Ishikawa (cell line): ENCODE measurements around the gene HDAC9.

Source experiments
- CEBPB ChIP-seq: IDR thresholded peaks from 2 replicates; pipeline ENCODE4 v1.6.1; 2012
- CREB1 ChIP-seq: IDR thresholded peaks from 2 replicates; pipeline ENCODE4 v1.6.1; 2012; ENCODE audit warnings: low read depth
- EGR1 ChIP-seq: IDR thresholded peaks from 2 replicates; pipeline ENCODE4 v1.6.1; 2012
- EP300 ChIP-seq: IDR thresholded peaks from 2 replicates; pipeline ENCODE4 v1.6.1; 2012; ENCODE audit warnings: borderline replicate concordance
- FOXM1 ChIP-seq: IDR thresholded peaks from 2 replicates; pipeline ENCODE4 v1.6.1; 2012; ENCODE audit warnings: low read depth, borderline replicate concordance
- NFIC ChIP-seq: IDR thresholded peaks from 2 replicates; pipeline ENCODE4 v1.6.1; 2012
- RAD21 ChIP-seq: IDR thresholded peaks from 2 replicates; pipeline ENCODE4 v1.6.1; 2012; ENCODE audit warnings: low read depth
- TAF1 ChIP-seq: IDR thresholded peaks from 2 replicates; pipeline ENCODE4 v1.6.1; 2012; ENCODE audit warnings: low read depth, mild to moderate bottlenecking
- TCF12 ChIP-seq: IDR thresholded peaks from 2 replicates; pipeline ENCODE4 v1.6.1; 2012; ENCODE audit warnings: low read depth
- TEAD4 ChIP-seq: IDR thresholded peaks from 2 replicates; pipeline ENCODE4 v1.6.1; 2012
- YY1 ChIP-seq: IDR thresholded peaks from 2 replicates; pipeline ENCODE4 v1.6.1; 2012; ENCODE audit warnings: low read depth
- ZBTB7A ChIP-seq: IDR thresholded peaks from 2 replicates; pipeline ENCODE4 v1.6.1; 2012; ENCODE audit warnings: low read depth
- TF ChIP-seq, protein P1 (sequence below): IDR thresholded peaks from 2 replicates; pipeline ENCODE4 v1.6.1; 2012
- TF ChIP-seq, protein P2 (sequence below): IDR thresholded peaks from 2 replicates; pipeline ENCODE4 v1.6.1; 2012; ENCODE audit warnings: low read depth, mild to moderate bottlenecking
- TF ChIP-seq, protein P3 (sequence below): IDR thresholded peaks from 2 replicates; pipeline ENCODE4 v1.6.1; 2012

The HDAC9 gene

GRCh38 chr7:18504965-18505364, 9.4 kb downstream of the HDAC9 start:
- TF ChIP-seq, protein P1, sequence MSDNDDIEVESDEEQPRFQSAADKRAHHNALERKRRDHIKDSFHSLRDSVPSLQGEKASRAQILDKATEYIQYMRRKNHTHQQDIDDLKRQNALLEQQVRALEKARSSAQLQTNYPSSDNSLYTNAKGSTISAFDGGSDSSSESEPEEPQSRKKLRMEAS: no peak
- no peak for TF ChIP-seq CEBPB
- TF ChIP-seq CREB1: no peak
- TF ChIP-seq TAF1: no peak
- no peak for TF ChIP-seq EGR1
- TF ChIP-seq TEAD4: no peak
- TF ChIP-seq, protein P2, sequence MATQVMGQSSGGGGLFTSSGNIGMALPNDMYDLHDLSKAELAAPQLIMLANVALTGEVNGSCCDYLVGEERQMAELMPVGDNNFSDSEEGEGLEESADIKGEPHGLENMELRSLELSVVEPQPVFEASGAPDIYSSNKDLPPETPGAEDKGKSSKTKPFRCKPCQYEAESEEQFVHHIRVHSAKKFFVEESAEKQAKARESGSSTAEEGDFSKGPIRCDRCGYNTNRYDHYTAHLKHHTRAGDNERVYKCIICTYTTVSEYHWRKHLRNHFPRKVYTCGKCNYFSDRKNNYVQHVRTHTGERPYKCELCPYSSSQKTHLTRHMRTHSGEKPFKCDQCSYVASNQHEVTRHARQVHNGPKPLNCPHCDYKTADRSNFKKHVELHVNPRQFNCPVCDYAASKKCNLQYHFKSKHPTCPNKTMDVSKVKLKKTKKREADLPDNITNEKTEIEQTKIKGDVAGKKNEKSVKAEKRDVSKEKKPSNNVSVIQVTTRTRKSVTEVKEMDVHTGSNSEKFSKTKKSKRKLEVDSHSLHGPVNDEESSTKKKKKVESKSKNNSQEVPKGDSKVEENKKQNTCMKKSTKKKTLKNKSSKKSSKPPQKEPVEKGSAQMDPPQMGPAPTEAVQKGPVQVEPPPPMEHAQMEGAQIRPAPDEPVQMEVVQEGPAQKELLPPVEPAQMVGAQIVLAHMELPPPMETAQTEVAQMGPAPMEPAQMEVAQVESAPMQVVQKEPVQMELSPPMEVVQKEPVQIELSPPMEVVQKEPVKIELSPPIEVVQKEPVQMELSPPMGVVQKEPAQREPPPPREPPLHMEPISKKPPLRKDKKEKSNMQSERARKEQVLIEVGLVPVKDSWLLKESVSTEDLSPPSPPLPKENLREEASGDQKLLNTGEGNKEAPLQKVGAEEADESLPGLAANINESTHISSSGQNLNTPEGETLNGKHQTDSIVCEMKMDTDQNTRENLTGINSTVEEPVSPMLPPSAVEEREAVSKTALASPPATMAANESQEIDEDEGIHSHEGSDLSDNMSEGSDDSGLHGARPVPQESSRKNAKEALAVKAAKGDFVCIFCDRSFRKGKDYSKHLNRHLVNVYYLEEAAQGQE: no peak
- TF ChIP-seq TCF12: no peak
- no peak for TF ChIP-seq ZBTB7A
- TF ChIP-seq, protein P3, sequence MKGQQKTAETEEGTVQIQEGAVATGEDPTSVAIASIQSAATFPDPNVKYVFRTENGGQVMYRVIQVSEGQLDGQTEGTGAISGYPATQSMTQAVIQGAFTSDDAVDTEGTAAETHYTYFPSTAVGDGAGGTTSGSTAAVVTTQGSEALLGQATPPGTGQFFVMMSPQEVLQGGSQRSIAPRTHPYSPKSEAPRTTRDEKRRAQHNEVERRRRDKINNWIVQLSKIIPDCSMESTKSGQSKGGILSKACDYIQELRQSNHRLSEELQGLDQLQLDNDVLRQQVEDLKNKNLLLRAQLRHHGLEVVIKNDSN: no peak
- no peak for TF ChIP-seq EP300
- no peak for TF ChIP-seq RAD21
- TF ChIP-seq YY1: no peak
- no peak for TF ChIP-seq NFIC
- no peak for TF ChIP-seq FOXM1

GRCh38 chr7:18505870-18506460, 10.4 kb downstream of the HDAC9 start:
- TF ChIP-seq, protein P3: no peak
- TF ChIP-seq EGR1 (no peak), EP300 (no peak), NFIC (no peak), TEAD4 (no peak), CREB1 (no peak), CEBPB (no peak), TAF1 (no peak), FOXM1 (no peak), YY1 (no peak)
- TF ChIP-seq, protein P1: no peak
- TF ChIP-seq, protein P2: no peak

DNA sequence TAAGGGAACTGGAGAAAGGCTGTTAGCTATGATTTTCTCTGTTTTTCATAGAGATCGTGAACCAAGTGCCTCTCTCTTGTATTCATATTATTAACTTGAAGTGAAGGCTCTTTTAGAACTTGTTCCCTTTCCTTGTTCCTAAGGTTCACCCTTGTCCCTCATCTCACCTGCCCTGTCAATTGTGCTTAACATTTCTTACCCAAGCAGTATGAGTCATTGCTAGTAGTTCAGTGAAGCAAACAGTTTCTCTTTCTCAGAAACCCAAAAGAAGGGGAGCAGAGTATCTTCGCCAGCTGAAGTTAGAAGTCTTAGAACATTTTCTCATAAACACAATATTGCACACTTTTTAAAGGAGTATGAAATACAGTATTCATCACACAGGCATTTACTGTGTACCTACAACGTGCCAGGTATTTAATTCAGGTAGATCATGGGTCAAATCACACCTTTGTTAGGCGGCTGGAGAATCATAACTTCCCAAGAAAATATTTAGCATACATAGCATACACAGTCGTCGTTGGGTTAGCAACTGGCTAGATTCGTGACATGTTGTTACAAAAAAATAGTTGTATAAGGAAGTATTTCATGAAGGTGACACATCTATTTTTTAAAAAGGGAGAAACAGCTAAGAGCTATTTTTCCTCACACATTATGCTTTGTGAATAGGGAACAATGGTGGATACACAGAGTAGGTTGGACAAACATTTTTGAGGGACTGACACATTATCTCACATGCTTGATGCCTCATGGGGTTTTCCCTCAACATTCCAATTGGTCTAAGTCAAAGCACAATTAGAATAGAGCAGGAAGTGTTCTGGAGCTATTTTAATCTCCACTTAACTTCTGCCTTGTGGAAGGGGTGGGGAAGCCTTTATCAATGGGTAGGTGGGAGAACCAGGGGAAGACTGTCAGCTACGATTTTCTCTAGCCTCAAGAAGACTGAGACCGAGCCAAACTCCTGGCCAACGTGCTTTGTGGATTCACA, 13.2 kb downstream of the HDAC9 start:
- TF ChIP-seq TCF12: peak; percentile 82
- TF ChIP-seq, protein P1: peak; percentile 78
- peak; percentile 40; the same call in 1 of the 2 replicates for TF ChIP-seq ZBTB7A
- TF ChIP-seq, protein P3: peak; percentile 36; the same call in 1 of the 2 replicates
- TF ChIP-seq CEBPB: no peak
- peak; percentile 58 for TF ChIP-seq NFIC
- peak; percentile 89 for TF ChIP-seq TEAD4
- 0 out of 2 replicates have a peak, but pooled peaks have one; percentile 23 for TF ChIP-seq TAF1
- TF ChIP-seq FOXM1: peak; percentile 80
- no peak for TF ChIP-seq EGR1
- peak; percentile 91 for TF ChIP-seq EP300
- TF ChIP-seq CREB1: no peak
- no peak for TF ChIP-seq YY1

DNA sequence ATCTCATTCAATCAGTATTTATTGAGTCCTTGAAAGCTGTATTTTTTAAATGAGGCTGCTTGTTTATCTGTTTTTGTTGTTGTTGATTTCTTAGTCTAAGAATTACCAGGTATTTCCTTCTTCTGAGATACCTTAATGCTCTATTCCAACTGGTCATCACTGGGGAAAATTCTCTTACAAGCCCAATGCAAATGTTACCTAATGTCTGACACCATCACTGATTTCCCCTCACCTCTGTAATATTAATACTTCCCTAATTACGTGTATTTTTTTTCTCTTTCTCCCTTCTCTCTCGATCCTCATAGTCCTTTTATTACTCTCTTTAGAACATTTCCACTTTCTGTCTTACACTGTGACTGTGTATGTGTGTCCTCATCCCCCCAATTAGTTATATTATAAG, 13.9 kb downstream of the HDAC9 start:
- no peak for TF ChIP-seq CEBPB
- no peak for TF ChIP-seq ZBTB7A
- no peak for TF ChIP-seq RAD21
- TF ChIP-seq, protein P3: no peak
- no peak for TF ChIP-seq TEAD4
- no peak for TF ChIP-seq TCF12
- TF ChIP-seq, protein P1: no peak
- TF ChIP-seq YY1: no peak
- TF ChIP-seq FOXM1: no peak
- TF ChIP-seq, protein P2: no peak
- no peak for TF ChIP-seq EP300
- TF ChIP-seq TAF1: no peak
- no peak for TF ChIP-seq NFIC
